GM12872 (cell line): ENCODE results near the gene TP53INP2.

Experiments
- CTCF ChIP-seq: IDR thresholded peaks from 3 replicates; pipeline ENCODE4 v1.5.1; 2011; ENCODE audit warnings: low read depth, mild to moderate bottlenecking, low read length, moderate library complexity; ENCODE audit not compliant: insufficient read depth

Gene TP53INP2

GRCh38 chr20:34762031-34762555, 57.9 kb downstream of the TP53INP2 start:
- TF ChIP-seq CTCF, result no peak
